Activated T-helper 1 cell treated with anti-CD3 and anti-CD28 coated beads, Interleukin-12 subunit alpha, Interleukin-12 subunit beta, Interleukin-2, Interleukin-4 antibody, amounts not matched to agents 30 ng/mL and 10 ng/mL and 1 ng/mL, durations not matched to agents 14 hours and 24 hours and 36 hours (primary cell): ENCODE results near the gene STPG3. TPM values are rescaled to one million over a fixed set of nuclear protein-coding genes. Genes with fewer than 3 reads are reported as not detected.
"Not testable (repeated sequence)": the region's sequence is repeated elsewhere in the genome, so short reads cannot be mapped to it uniquely, and the experiment has no call there.

Experiments
- DNase-seq: peaks from one replicate; pipeline ENCODE4 v3.0.0; 2021; ENCODE audit warnings: low spot score
- H3K27ac Mint-ChIP-seq: one replicate; pipeline ENCODE4 v1.8.0; 2021; ENCODE audit warnings: mild to moderate bottlenecking, mixed read lengths
- H3K27me3 Mint-ChIP-seq: one replicate; pipeline ENCODE4 v1.8.0; 2022; ENCODE audit warnings: mild to moderate bottlenecking, moderate library complexity, mixed read lengths; ENCODE audit not compliant: insufficient read depth
- H3K36me3 Mint-ChIP-seq: one replicate; pipeline ENCODE4 v1.8.0; 2021; ENCODE audit warnings: low read depth, mixed read lengths
- H3K4me1 Mint-ChIP-seq: one replicate; pipeline ENCODE4 v1.8.0; 2021; ENCODE audit warnings: low read depth, mixed read lengths
- H3K4me3 Mint-ChIP-seq: one replicate; pipeline ENCODE4 v1.8.0; 2021; ENCODE audit warnings: mild to moderate bottlenecking, moderate library complexity, mixed read lengths
- H3K9me3 Mint-ChIP-seq: one replicate; pipeline ENCODE4 v1.8.0; 2021; ENCODE audit warnings: mixed read lengths
- intact Hi-C: fragments of 100-400 bp; cut with micrococcal nuclease; formaldehyde crosslinking; loops from one replicate; pipeline ENCODE4 v1.15.1; 2024
- total RNA-seq: library from RNA; stranded (reverse); gene quantifications from 2 replicates; pipeline ENCODE4 v1.2.3, GENCODE V29; 2022

The STPG3 gene
- total RNA-seq, 1 donor from 2014 or later = 1.2 TPM

- Mint-ChIP-seq H3K27me3 (peaks cover 2% of the 10 kb centered on the region), H3K36me3 (no peaks in the 10 kb centered on the region), H3K9me3 (no peaks in the 10 kb centered on the region), H3K4me3 (no peak overlapping the region), H3K27ac (no peak overlapping the region), H3K4me1 (peaks cover 5% of the 10 kb centered on the region)
- DNase-seq = no peak
- intact Hi-C loops = no loop called here
Measured at GRCh38 chr9:137250329-137251193, 525 bp upstream of the STPG3 start.

GRCh38 chr9:137251490-137252268 is 593 bp downstream of the STPG3 start:
- peaks cover 2% of the 10 kb centered on the region for H3K27me3 Mint-ChIP-seq
- H3K4me3 Mint-ChIP-seq = no peak overlapping the region
- no peak overlapping the region for H3K27ac Mint-ChIP-seq
- H3K9me3 Mint-ChIP-seq = no peaks in the 10 kb centered on the region
- H3K36me3 Mint-ChIP-seq = no peaks in the 10 kb centered on the region
- peaks cover 5% of the 10 kb centered on the region for H3K4me1 Mint-ChIP-seq
- DNase-seq = no peak
- intact Hi-C loops = no loop called here

DNA sequence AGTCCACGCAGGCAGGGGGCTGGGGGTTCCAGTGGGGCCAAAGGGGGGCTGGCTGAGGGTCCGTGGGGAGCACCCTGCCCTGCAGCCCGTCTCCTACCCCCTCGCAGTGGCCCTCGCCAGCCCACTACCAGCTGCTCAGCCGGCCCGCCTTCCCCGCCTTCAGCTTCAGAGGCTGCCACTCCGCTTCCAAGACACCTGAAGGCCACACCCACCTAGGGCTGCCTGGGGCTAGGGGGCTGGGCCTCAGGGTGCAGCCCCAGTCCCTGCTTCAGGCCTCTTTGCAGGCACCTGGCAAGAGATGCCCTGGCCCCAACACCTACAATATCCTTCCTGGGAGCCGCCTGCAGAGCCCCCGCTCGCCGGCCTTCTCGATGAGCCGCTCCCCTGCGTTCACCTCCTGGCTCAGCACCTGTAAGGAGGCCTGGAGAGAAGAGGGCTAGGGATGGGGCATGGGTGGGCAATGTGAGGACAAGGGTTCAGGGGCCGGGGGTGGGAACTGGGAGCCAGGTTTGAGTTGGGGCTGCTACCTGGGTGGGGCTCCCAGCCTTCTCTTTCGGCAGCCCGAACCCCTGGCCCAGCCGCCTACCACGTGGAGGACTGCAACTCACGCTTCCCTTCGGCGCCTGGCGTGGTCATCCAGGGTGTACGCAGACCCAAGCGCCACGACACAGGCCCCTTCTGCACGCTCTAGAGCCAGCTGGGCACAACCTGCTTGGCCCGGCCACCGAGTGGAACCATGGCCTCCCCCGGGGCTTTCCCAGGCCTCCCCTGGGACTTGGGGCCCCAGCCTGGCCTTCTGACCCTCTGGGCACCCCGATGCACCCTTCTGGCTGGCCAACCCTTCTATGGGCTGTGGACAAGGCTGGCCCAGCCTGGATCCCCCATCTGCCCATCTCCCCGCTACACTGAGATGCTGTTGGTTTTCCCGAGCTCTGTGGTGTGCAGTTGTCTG is 1.7 kb downstream of the STPG3 start:
- Mint-ChIP-seq H3K27ac (no peak overlapping the region), H3K4me1 (peaks cover 5% of the 10 kb centered on the region), H3K9me3 (no peaks in the 10 kb centered on the region), H3K27me3 (peaks cover 2% of the 10 kb centered on the region), H3K36me3 (no peaks in the 10 kb centered on the region), H3K4me3 (no peak overlapping the region)
- intact Hi-C loops = no loop called here
- DNase-seq = no peak

GRCh38 chr9:137253717-137254623 is 2.9 kb downstream of the STPG3 start:
- intact Hi-C loops = no loop called here
- Mint-ChIP-seq H3K4me3 (peak overlapping the region; percentile 87), H3K27me3 (peaks cover 2% of the 10 kb centered on the region), H3K27ac (peak overlapping the region; percentile 87), H3K9me3 (no peaks in the 10 kb centered on the region), H3K4me1 (peaks cover 5% of the 10 kb centered on the region), H3K36me3 (peaks cover 3% of the 10 kb centered on the region)
- no peak for DNase-seq

GRCh38 chr9:137254624-137255447 is 3.8 kb downstream of the STPG3 start, which contains the start of gene NELFB:
Gene NELFB, plus strand, starts transcription at chr9:137255327.
- no peaks in the 10 kb centered on the region for H3K9me3 Mint-ChIP-seq
- peaks cover 5% of the 10 kb centered on the region for H3K4me1 Mint-ChIP-seq
- peak within 1 kb of the TSS; percentile 87 for H3K27ac Mint-ChIP-seq
- intact Hi-C loops = loop anchor here (1.0 kb wide), 6 partner anchors 14 to 296 kb away; partner anchors contain the start of genes ANAPC2, MRPL41, NDOR1 and SSNA1
- peaks cover 2% of the 10 kb centered on the region for H3K27me3 Mint-ChIP-seq
- peak within 1 kb of the TSS; percentile 90 for H3K4me3 Mint-ChIP-seq
- DNase-seq = peak; percentile 97
- peaks cover 7% of the 10 kb centered on the region for H3K36me3 Mint-ChIP-seq

DNA sequence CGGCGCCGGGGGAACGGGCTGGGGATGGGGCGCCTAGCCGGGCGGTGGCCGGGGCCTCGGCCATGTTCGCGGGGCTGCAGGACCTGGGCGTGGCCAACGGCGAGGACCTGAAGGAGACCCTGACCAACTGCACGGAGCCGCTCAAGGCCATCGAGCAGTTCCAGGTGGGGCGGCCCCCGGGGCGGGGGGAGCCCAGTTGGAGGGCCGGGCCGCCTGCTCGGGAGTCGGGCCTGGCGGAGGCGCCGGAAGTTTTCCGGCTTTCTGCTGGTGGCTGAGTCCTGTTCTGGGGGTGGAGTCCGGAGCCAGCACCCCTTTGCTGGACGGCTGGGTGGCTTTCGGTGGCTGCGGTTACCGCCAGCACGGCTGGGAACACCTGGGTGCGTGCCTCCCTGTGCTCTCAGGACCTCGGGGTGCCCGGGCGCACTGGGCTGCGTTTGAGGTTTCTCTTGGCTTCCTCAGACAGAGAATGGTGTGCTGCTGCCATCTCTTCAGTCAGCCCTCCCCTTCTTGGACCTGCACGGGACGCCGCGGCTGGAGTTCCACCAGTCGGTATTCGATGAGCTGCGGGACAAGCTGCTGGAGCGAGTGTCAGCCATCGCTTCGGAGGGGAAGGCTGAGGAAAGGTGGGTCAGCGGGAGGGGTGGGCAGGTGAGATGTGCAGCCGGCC is 4.5 kb downstream of the STPG3 start:
- Mint-ChIP-seq H3K36me3 (peaks cover 7% of the 10 kb centered on the region), H3K27ac (peak overlapping the region; percentile 70), H3K9me3 (no peaks in the 10 kb centered on the region), H3K4me1 (peaks cover 5% of the 10 kb centered on the region), H3K4me3 (peak overlapping the region; percentile 90), H3K27me3 (peaks cover 2% of the 10 kb centered on the region)
- intact Hi-C loops = loop anchor here (1.0 kb wide), 6 partner anchors 14 to 296 kb away; partner anchors contain the start of genes ANAPC2, MRPL41, NDOR1 and SSNA1
- no peak for DNase-seq

DNA sequence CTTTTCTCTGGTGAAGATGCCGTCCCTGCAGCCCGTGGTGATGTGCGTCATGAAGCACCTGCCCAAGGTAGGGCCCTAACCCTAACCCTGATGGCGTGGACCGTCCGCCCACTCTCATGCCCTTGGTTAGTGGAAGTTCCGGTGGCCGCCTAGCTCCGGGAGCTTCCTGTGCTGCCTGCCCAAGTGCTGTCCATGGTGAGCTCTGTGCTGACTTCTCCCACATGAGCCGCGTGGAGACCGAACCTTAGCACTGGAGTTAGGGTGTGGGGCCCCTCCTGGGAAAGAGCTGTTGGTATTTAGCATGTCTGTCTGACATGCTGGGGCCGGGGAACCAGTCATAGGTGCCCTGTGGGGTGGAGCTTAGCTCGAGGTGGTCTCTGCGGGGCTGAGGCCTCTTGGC is 5.3 kb downstream of the STPG3 start:
- Mint-ChIP-seq H3K27me3 (peaks cover 2% of the 10 kb centered on the region), H3K4me3 (peak overlapping the region; percentile 90), H3K4me1 (peaks cover 5% of the 10 kb centered on the region), H3K27ac (no peak overlapping the region), H3K36me3 (peaks cover 7% of the 10 kb centered on the region), H3K9me3 (no peaks in the 10 kb centered on the region)
- no peak for DNase-seq
- intact Hi-C loops = no loop called here

DNA sequence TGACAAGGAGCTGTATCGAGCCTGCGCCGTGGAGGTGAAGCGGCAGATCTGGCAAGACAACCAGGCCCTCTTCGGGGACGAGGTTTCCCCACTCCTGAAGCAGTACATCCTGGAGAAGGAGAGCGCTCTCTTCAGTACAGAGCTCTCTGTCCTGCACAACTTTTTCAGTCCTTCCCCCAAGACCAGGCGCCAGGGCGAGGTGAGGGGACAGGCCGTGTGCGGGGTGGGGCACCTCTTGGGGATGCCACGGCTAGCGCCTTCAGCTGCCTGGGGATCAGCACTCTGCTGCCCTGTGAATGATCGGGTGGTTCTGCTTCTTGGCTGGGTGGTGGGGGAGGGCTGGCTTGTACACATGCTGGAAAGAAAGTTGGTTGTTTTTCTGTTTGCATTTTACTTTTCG is 5.8 kb downstream of the STPG3 start:
- intact Hi-C loops = no loop called here
- H3K36me3 Mint-ChIP-seq = peaks cover 11% of the 10 kb centered on the region
- peak overlapping the region; percentile 90 for H3K4me3 Mint-ChIP-seq
- peak overlapping the region; percentile 71 for H3K27ac Mint-ChIP-seq
- H3K27me3 Mint-ChIP-seq = peaks cover 2% of the 10 kb centered on the region
- peaks cover 5% of the 10 kb centered on the region for H3K4me1 Mint-ChIP-seq
- no peak for DNase-seq
- no peaks in the 10 kb centered on the region for H3K9me3 Mint-ChIP-seq

DNA sequence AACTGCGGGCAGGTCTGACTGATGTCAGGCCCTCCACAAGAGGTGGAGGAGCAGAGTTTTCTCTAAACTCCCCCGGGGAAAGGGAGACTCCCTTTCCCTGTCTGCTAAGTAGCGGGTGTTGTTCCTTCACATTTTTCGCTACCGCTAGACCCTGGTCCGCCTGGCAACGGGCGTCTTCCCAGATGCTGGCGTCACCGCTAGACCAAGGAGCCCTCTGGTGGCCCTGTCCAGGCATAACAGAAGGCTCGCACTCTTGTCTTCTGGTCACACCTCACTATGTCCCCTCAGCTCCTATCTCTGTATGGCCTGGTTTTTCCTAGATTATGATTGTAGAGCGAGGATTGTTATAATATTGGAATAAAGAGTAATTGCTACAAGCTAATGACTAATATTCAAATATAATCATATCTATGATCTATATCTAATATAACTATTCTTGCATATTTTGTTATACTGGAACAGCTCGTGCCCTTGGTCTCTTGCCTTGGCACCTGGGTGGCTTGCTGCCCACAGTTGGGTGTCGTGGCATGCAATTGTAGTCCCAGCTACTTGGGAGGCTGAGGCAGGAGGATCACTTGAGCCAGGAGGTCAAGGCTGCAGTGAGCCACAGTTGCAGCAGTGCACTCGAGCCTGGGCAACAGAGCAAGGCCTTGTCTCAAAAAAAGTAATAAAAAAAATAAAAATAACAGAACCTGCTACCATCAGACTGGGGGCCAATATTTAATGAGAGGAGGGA is 11.3 kb downstream of the STPG3 start:
- H3K4me1 Mint-ChIP-seq, H3K27ac Mint-ChIP-seq, H3K4me3 Mint-ChIP-seq, DNase-seq, intact Hi-C loops, H3K9me3 Mint-ChIP-seq, H3K27me3 Mint-ChIP-seq: not testable (repeated sequence)
- H3K36me3 Mint-ChIP-seq = peaks cover 12% of the 10 kb centered on the region

DNA sequence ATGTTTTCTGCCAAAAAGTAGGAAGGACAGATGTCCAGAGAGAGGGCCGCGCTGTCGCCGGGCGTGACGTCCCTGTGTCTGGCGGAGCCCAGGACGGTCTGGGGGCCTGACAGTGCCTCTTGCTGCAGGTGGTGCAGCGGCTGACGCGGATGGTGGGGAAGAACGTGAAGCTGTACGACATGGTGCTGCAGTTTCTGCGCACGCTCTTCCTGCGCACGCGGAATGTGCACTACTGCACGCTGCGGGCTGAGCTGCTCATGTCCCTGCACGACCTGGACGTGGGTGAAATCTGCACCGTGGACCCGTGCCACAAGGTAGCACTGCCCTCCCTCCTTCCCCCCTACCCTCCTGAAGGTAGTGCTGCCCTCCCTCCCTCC is 11.8 kb downstream of the STPG3 start:
- intact Hi-C loops = no loop called here
- Mint-ChIP-seq H3K36me3 (peaks cover 15% of the 10 kb centered on the region), H3K4me1 (no peaks in the 10 kb centered on the region), H3K4me3 (no peak overlapping the region), H3K9me3 (no peaks in the 10 kb centered on the region), H3K27me3 (no peaks in the 10 kb centered on the region), H3K27ac (no peak overlapping the region)
- DNase-seq = no peak
